ENCODE results near the gene NPEPPS. TPM values are rescaled to one million over a fixed set of nuclear protein-coding genes. Genes with fewer than 3 reads are reported as not detected.

NPEPPS gene
- total RNA-seq, 1 donor from 2014 or later, result 143 TPM

DNA sequence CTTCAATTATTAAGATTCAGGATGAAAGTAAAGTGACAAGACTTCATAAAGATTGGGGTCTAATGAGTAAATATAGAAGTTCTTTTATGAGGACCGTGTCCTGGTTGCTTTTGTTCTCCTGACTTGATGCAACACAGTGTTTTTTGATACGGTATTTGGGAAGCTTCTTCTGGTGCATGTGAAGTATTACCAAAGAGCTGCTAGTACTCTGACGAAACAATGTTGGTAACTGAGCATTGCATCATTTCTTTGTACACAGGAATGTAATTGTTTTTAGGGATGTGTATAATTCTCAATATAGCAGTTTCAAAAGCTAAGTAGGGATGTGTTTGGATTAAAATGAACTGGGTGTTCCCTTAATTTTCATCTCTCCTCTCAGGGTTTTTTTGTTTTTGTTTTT, 134.7 kb downstream of the NPEPPS start:
- no peak for DNase-seq (ENCODE audit: low read depth)
- no peak overlapping the region for H3K4me3 ChIP-seq (ENCODE audit: insufficient read depth, low read depth, low read length)
- no peaks in the 10 kb centered on the region for H3K27me3 Mint-ChIP-seq (ENCODE audit: low read depth, unreplicated experiment)
- no peaks in the 10 kb centered on the region for H3K9me3 ChIP-seq (ENCODE audit: insufficient read depth, low read depth, low read length)
- H3K4me3 Mint-ChIP-seq (ENCODE audit: unreplicated experiment), result no peak overlapping the region
- no peaks in the 10 kb centered on the region for H3K4me1 ChIP-seq (ENCODE audit: insufficient read depth, low read length)
- H3K9me3 Mint-ChIP-seq (ENCODE audit: unreplicated experiment), result no peaks in the 10 kb centered on the region
- no peak overlapping the region for H2AFZ ChIP-seq (ENCODE audit: low read depth, low read length)
- no peak overlapping the region for H3K4me2 ChIP-seq (ENCODE audit: low read length)
- TF ChIP-seq, protein P1, sequence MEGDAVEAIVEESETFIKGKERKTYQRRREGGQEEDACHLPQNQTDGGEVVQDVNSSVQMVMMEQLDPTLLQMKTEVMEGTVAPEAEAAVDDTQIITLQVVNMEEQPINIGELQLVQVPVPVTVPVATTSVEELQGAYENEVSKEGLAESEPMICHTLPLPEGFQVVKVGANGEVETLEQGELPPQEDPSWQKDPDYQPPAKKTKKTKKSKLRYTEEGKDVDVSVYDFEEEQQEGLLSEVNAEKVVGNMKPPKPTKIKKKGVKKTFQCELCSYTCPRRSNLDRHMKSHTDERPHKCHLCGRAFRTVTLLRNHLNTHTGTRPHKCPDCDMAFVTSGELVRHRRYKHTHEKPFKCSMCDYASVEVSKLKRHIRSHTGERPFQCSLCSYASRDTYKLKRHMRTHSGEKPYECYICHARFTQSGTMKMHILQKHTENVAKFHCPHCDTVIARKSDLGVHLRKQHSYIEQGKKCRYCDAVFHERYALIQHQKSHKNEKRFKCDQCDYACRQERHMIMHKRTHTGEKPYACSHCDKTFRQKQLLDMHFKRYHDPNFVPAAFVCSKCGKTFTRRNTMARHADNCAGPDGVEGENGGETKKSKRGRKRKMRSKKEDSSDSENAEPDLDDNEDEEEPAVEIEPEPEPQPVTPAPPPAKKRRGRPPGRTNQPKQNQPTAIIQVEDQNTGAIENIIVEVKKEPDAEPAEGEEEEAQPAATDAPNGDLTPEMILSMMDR (IDR thresholded peaks at IDR 0.05; ENCODE audit: insufficient read depth, low read depth, low read length), result no peak
- no peak for TF ChIP-seq EZH2 (IDR thresholded peaks at IDR 0.05; ENCODE audit: insufficient read depth, low read length)
- H4K20me1 ChIP-seq (ENCODE audit: insufficient read depth, low read length), result peaks cover 81% of the 10 kb centered on the region
- H3K79me2 ChIP-seq (ENCODE audit: insufficient read depth, low read length), result peaks cover 48% of the 10 kb centered on the region
- no peak overlapping the region for H3K9ac ChIP-seq (ENCODE audit: low read length)
- FAIRE-seq, result no peak
- no peaks in the 10 kb centered on the region for H3K27me3 ChIP-seq (ENCODE audit: insufficient read depth, low read length)
- peaks cover 9% of the 10 kb centered on the region for H3K4me1 Mint-ChIP-seq (ENCODE audit: low read depth, unreplicated experiment)
- no peak overlapping the region for H3K27ac Mint-ChIP-seq (ENCODE audit: unreplicated experiment)
- peaks cover 24% of the 10 kb centered on the region for H3K36me3 Mint-ChIP-seq (ENCODE audit: low read depth, unreplicated experiment)
- H3K36me3 ChIP-seq (ENCODE audit: insufficient read depth, low read length), result peaks cover 85% of the 10 kb centered on the region
- H3K27ac ChIP-seq (ENCODE audit: low read depth, low read length), result no peak overlapping the region

DNA sequence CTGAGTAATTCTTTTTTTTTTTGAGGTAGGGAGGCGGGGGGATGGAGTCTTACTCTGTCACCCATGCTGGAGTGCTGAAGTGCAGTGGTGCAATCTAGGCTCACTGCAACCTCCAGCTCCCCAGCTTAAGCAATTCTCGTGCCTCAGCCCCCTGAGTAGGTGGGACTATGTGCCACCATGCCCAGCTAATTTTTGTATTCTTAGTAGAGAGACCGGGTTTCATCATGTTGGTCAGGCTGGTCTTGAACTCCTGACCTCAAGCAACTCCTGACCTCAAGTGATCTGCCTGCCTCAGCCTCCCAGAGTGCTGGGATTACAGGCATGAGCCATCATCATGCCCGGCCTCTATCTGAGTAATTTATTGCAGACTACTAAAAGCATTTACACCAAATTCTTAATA, 138.2 kb downstream of the NPEPPS start:
- no peak overlapping the region for H3K9ac ChIP-seq (ENCODE audit: low read length)
- peaks cover 50% of the 10 kb centered on the region for H3K79me2 ChIP-seq (ENCODE audit: insufficient read depth, low read length)
- peaks cover 77% of the 10 kb centered on the region for H4K20me1 ChIP-seq (ENCODE audit: insufficient read depth, low read length)
- Mint-ChIP-seq H3K27me3 (ENCODE audit: low read depth, unreplicated experiment) (no peaks in the 10 kb centered on the region), H3K36me3 (ENCODE audit: low read depth, unreplicated experiment) (peaks cover 29% of the 10 kb centered on the region), H3K4me3 (ENCODE audit: unreplicated experiment) (no peak overlapping the region), H3K4me1 (ENCODE audit: low read depth, unreplicated experiment) (peaks cover 9% of the 10 kb centered on the region), H3K9me3 (ENCODE audit: unreplicated experiment) (no peaks in the 10 kb centered on the region), H3K27ac (ENCODE audit: unreplicated experiment) (no peak overlapping the region)
- H3K27ac ChIP-seq (ENCODE audit: low read depth, low read length), result no peak overlapping the region
- DNase-seq (ENCODE audit: low read depth), result no peak
- H3K4me2 ChIP-seq (ENCODE audit: low read length), result no peak overlapping the region
- TF ChIP-seq, protein P1 (IDR thresholded peaks at IDR 0.05; ENCODE audit: insufficient read depth, low read depth, low read length), result no peak
- H3K27me3 ChIP-seq (ENCODE audit: insufficient read depth, low read length), result no peaks in the 10 kb centered on the region
- no peak for FAIRE-seq
- H3K4me3 ChIP-seq (ENCODE audit: insufficient read depth, low read depth, low read length), result no peak overlapping the region
- H3K36me3 ChIP-seq (ENCODE audit: insufficient read depth, low read length), result peaks cover 85% of the 10 kb centered on the region
- no peaks in the 10 kb centered on the region for H3K9me3 ChIP-seq (ENCODE audit: insufficient read depth, low read depth, low read length)
- no peak overlapping the region for H2AFZ ChIP-seq (ENCODE audit: low read depth, low read length)
- H3K4me1 ChIP-seq (ENCODE audit: insufficient read depth, low read length), result no peaks in the 10 kb centered on the region

DNA sequence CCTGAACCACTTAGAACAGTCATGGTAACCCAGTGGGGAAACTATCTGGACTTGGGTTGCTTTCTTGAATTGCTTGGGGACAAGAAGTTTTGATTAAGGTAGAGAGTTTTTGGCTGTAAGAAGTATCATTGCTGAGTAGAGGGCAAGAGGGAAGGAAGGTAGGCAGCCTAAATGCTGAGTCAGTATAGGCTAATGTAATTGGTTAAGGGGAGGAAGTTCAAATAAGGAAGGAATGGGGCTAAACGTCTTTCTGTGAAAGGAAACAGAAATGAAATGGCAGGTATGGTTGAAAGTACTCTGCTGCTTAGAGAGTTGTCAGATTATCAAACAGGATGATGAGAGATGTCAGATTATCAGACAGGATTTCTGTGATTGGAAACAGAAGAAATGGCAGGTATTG, 139.2 kb downstream of the NPEPPS start:
- peaks cover 77% of the 10 kb centered on the region for H4K20me1 ChIP-seq (ENCODE audit: insufficient read depth, low read length)

More for the DNA sequence above, 139.2 kb downstream of the NPEPPS start:
- FAIRE-seq, result no peak
- Mint-ChIP-seq H3K4me1 (ENCODE audit: low read depth, unreplicated experiment) (peaks cover 9% of the 10 kb centered on the region), H3K9me3 (ENCODE audit: unreplicated experiment) (no peaks in the 10 kb centered on the region), H3K4me3 (ENCODE audit: unreplicated experiment) (no peak overlapping the region), H3K27me3 (ENCODE audit: low read depth, unreplicated experiment) (no peaks in the 10 kb centered on the region), H3K36me3 (ENCODE audit: low read depth, unreplicated experiment) (peaks cover 26% of the 10 kb centered on the region), H3K27ac (ENCODE audit: unreplicated experiment) (no peak overlapping the region)
- peaks cover 47% of the 10 kb centered on the region for H3K79me2 ChIP-seq (ENCODE audit: insufficient read depth, low read length)
- TF ChIP-seq, protein P1 (IDR thresholded peaks at IDR 0.05; ENCODE audit: insufficient read depth, low read depth, low read length), result no peak
- no peak for TF ChIP-seq EZH2 (IDR thresholded peaks at IDR 0.05; ENCODE audit: insufficient read depth, low read length)
- no peaks in the 10 kb centered on the region for H3K27me3 ChIP-seq (ENCODE audit: insufficient read depth, low read length)
- H2AFZ ChIP-seq (ENCODE audit: low read depth, low read length), result no peak overlapping the region
- H3K36me3 ChIP-seq (ENCODE audit: insufficient read depth, low read length), result peaks cover 86% of the 10 kb centered on the region
- no peak overlapping the region for H3K9ac ChIP-seq (ENCODE audit: low read length)
- H3K27ac ChIP-seq (ENCODE audit: low read depth, low read length), result no peak overlapping the region
- H3K9me3 ChIP-seq (ENCODE audit: insufficient read depth, low read depth, low read length), result no peaks in the 10 kb centered on the region
- H3K4me3 ChIP-seq (ENCODE audit: insufficient read depth, low read depth, low read length), result no peak overlapping the region
- H3K4me1 ChIP-seq (ENCODE audit: insufficient read depth, low read length), result no peaks in the 10 kb centered on the region
- no peak for DNase-seq (ENCODE audit: low read depth)
- H3K4me2 ChIP-seq (ENCODE audit: low read length), result no peak overlapping the region

Other genes starting within 250 kb of the NPEPPS start
- 0.66 and 1.4 TPM in 2 replicates for gene EFCAB13, start 207.2 kb upstream of the NPEPPS start, total RNA-seq
- gene KPNB1, start 118.8 kb downstream of the NPEPPS start, total RNA-seq, result 467 and 491 TPM in 2 replicates
- gene TBKBP1, start 163.1 kb downstream of the NPEPPS start, total RNA-seq, result 26.7 and 28.2 TPM in 2 replicates
- gene TBX21, start 202.1 kb downstream of the NPEPPS start, total RNA-seq, result not detected in 2 replicates